ENCODE results near the gene NACAD.

DNA sequence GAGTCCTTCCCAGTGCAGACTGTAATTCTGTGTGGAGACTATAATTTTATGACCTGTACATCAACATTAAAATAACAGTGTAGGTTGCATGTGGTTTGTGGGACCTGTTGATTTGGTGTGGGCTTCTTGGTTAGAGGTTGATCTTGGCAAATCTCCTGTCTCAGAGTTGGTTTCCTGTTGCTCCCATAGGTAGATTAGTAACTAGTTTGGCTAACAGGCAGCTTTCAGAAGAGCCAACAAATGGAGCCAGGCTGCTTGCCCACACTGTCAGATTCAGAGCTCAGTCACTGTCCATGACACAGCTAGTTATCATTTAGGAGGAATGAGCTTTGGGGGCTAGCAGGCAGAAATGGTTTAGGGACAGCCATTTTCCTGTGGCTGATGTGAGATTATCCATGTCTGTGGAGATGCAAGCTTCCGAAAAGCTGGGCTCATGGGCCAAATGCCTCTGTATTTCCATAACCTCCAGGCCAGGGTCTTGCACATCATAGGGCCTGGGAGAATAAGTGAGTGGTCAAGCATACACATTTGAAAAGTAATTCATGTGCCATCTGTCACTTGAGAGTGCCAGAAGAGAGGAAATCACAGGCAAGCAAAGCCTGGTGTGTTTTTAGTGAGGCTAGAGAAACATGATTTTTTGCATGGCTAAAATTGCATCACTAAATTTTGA lies 55.4 kb downstream of the NACAD start:
- no peak for TF ChIP-seq CTCF (conservative IDR thresholded peaks at IDR 0.05 in 1 of 2, IDR thresholded peaks at IDR 0.05 in 1 of 2; ENCODE audit: extremely low read depth in 1 of 2, insufficient read depth in 1 of 2, low read depth in 1 of 2, low read length in 2 of 2)
- no peak for TF ChIP-seq EZH2 (IDR thresholded peaks at IDR 0.05; ENCODE audit: borderline replicate concordance, low read length)

All from mammary epithelial cell (primary cell).